ENCODE data around the gene SNX13.

- TF ChIP-seq POLR2A (IDR thresholded peaks at IDR 0.05) = no peak
- no peak for TF ChIP-seq CTCF (IDR thresholded peaks at IDR 0.05)
These were observed 28.2 kb downstream of the SNX13 start for GRCh38 chr7:17912050-17912449.

All from esophagus squamous epithelium (tissue), 4 donors.